SJCRH30 (cell line): ENCODE measurements around the gene HRAS. TPM values are rescaled to one million over a fixed set of nuclear protein-coding genes. Genes with fewer than 3 reads are reported as not detected.

Experiments
- DNase-seq, 2 experiments: peaks; one replicate each; pipeline ENCODE4 v3.0.0-alpha.2; 2015 to 2020
- H3K27ac ChIP-seq: fragments of 250-450 bp; sonication (Bioruptor Pico); 2 replicates; pipeline ENCODE4 v1.5.1; 2020; ENCODE audit warnings: mild to moderate bottlenecking, moderate library complexity
- H3K27me3 ChIP-seq: fragments of 250-450 bp; sonication (Bioruptor Pico); 2 replicates; pipeline ENCODE4 v1.5.1; 2020; ENCODE audit warnings: mild to moderate bottlenecking, moderate library complexity
- H3K36me3 ChIP-seq: fragments of 250-450 bp; sonication (Bioruptor Pico); 2 replicates; pipeline ENCODE4 v1.5.1; 2020; ENCODE audit warnings: mild to moderate bottlenecking, moderate library complexity
- H3K4me1 ChIP-seq: fragments of 250-450 bp; sonication (Bioruptor Pico); 2 replicates; pipeline ENCODE4 v1.5.1; 2020; ENCODE audit warnings: mild to moderate bottlenecking, moderate library complexity
- H3K4me3 ChIP-seq: fragments of 250-450 bp; sonication (Bioruptor Pico); 2 replicates; pipeline ENCODE4 v1.5.1; 2020; ENCODE audit warnings: mild to moderate bottlenecking, moderate library complexity
- H3K9me3 ChIP-seq: fragments of 250-450 bp; sonication (Bioruptor Pico); replicated peaks from 2 replicates; pipeline ENCODE4 v1.5.1; 2020; ENCODE audit warnings: mild to moderate bottlenecking, moderate library complexity
- total RNA-seq: library from RNA; depleted of rRNA; stranded (reverse); fragments of >200 nt; shearing (Covaris generic); gene quantifications from 2 replicates; pipeline ENCODE4 v1.2.3, GENCODE V29; 2014

HRAS gene
- total RNA-seq, 1 experiment from 2014 or later, result 75.7 TPM

GRCh38 chr11:504053-504993, 31.1 kb downstream of the HRAS start:
- Histone ChIP-seq H3K4me3 (no peak overlapping the region), H3K36me3 (peaks cover 28% of the 10 kb centered on the region), H3K27ac (no peak overlapping the region), H3K9me3 (no peaks in the 10 kb centered on the region), H3K27me3 (no peaks in the 10 kb centered on the region), H3K4me1 (0 out of 2 replicates have a peak, but pooled peaks cover 3% of the 10 kb centered on the region)
- DNase-seq, result no peak

DNA sequence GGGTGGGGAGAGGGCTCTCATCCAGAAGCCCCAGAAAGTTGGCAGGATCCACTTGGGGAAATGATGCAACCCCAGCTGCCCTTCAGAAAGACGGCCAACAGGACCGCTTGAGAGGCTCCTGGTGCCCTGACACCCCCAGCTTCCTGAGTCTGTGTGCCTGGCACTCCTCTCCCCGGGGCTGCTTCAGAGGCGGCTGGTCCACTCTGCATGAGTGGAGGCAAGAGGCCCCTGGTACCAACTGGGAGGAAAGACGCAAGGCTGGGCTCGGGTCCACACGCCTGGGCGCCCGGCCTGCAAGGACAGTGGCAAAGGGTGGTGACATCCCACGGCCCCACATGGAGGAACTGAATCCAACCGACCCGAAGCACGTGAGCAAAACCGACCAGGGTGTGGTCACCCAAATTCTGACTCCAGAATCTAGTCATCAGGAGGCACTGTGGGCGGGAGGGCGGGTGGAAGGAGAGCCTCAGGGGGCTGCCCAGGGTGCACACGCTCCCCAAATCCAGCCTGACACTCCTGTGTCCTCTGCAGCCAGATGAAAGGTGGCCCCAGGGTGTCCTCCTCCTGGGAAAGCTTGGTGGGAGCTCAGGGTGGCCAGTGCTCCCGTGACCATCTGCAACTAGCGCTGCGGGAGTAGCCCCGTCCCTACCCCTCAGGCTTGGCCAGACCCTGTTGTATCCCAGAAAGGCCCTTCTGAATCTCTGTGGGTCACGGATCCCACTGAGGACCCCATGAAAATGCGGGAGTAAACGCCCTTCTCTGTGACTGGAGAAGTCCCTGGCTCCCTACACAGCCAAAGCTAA, 32.0 kb downstream of the HRAS start:
- 0 out of 2 replicates have a peak, but pooled peaks cover 3% of the 10 kb centered on the region for H3K4me1 ChIP-seq
- DNase-seq, result no peak
- no peak overlapping the region for H3K4me3 ChIP-seq
- H3K36me3 ChIP-seq, result peaks cover 34% of the 10 kb centered on the region
- H3K27me3 ChIP-seq, result no peaks in the 10 kb centered on the region
- H3K27ac ChIP-seq, result no peak overlapping the region
- H3K9me3 ChIP-seq, result no peaks in the 10 kb centered on the region

GRCh38 chr11:502288-503178, 32.8 kb downstream of the HRAS start:
- Histone ChIP-seq H3K4me1 (0 out of 2 replicates have a peak, but pooled peaks cover 3% of the 10 kb centered on the region), H3K27ac (no peak overlapping the region), H3K9me3 (no peaks in the 10 kb centered on the region; the same call in 1 of the 2 replicates), H3K27me3 (no peaks in the 10 kb centered on the region), H3K36me3 (peaks cover 42% of the 10 kb centered on the region), H3K4me3 (no peak overlapping the region)
- no peak for DNase-seq

DNA sequence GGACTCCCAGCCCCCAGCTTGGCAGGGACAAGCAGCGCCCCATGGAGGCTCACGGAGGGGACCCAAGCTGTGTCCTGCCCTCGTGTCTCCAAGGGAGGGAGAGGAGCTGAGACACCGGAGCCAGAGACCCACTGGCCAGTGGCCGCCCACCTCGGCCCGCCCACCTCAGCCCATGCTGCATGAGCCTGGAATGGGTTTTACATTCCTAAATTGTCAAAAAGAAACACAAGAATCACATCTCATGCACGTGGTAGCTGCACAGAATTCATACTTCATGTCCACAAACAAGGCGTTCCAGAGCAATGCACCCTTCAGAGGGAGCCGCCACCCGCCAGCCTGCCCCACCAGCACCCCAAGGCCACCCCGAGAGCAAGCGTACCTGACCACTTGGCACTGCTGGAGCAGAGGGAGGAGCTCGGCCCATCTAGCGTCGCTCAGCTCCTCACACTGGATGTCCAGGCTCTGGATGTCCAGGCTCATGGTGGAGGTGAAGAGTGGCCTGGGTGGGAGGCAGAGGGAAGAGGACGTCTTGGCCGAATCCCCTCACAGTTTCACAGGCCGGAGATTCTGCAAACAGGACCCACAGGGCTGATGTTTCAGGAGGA, 33.6 kb downstream of the HRAS start:
- DNase-seq, result no peak
- H3K27me3 ChIP-seq, result no peaks in the 10 kb centered on the region
- no peaks in the 10 kb centered on the region; the same call in 1 of the 2 replicates for H3K9me3 ChIP-seq
- no peak overlapping the region for H3K27ac ChIP-seq
- 0 out of 2 replicates have a peak, but pooled peaks cover 3% of the 10 kb centered on the region for H3K4me1 ChIP-seq
- H3K36me3 ChIP-seq, result peaks cover 48% of the 10 kb centered on the region
- no peak overlapping the region for H3K4me3 ChIP-seq

DNA sequence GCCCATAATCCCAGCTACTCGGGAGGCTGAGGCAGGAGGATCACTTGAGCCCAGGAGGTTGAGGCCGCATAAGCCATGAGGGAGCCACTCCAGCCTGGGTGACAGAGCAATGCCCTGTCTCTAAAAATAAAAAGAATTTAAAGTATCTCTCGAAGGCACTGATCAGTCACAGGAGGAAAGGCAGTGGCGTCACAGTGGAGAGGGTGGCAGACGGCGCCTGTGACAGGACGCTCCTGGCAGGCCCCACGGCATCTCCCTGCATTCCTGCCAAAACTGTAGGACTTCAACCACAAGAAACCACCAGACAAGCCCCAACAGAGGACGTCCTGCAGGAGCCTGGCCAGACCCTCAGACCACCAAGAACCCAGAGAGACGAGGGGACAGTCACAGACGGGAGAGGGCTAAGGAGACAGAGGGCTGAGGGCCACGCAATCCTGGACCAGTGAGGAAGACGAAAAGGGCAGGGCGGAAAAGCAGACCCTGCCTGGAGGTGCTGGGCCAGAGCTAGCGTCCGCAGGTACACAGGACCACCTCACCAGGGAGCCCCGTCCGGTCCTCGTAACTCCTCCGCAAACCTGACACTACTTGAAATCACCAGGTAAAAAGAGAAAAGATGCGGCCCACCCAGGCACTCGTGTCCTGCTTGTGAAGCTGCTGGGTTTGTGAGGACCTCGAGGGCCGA, 34.2 kb downstream of the HRAS start:
- Histone ChIP-seq H3K4me3 (no peak overlapping the region), H3K27me3 (no peaks in the 10 kb centered on the region), H3K27ac (no peak overlapping the region), H3K4me1 (0 out of 2 replicates have a peak, but pooled peaks cover 3% of the 10 kb centered on the region), H3K9me3 (no peaks in the 10 kb centered on the region; the same call in 1 of the 2 replicates), H3K36me3 (peaks cover 54% of the 10 kb centered on the region)
- DNase-seq, result no peak

DNA sequence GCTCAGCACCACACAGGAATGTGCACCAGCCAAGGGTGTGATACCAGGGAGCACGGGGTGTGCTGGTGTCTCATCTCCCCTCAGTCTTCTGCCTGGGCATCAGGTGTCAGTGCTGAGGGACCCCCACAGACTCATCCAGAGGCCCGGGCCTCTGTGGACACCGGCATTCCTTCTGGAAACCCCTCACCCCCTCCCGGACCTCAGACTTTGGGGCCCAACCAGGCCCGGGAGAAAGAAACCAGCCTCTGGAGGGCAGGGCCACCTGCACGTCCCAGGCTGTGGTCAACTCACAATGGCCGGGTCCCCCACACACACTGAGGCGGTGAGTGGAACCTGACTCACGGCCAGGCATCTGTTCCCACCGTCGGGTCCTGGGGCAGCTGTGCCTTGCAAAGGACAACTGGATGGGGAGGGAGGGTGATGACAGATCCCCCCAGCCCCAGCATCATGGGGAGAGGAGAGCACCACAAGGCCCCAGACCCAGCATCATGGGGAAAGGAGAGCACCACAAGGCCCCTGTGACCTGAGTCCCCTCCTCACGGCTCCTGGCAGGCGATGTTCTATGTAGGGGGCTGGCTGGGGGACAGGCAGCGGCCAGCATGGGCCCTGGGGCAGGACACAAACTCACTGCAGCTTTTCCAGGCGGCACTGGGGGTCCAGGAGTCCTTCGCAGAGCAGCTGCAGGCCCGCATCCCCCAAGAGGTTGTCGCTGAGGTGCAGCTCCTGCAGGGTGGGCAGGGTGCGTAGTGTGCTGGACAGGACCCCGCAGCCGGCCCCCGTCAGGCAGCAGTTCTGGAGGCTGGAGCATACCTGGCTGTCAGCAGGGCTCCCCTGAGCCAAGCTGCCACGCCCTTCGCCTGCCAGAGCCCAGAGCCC, 35.9 kb downstream of the HRAS start:
- Histone ChIP-seq H3K27me3 (no peaks in the 10 kb centered on the region), H3K4me1 (no peaks in the 10 kb centered on the region), H3K27ac (no peak overlapping the region), H3K4me3 (no peak overlapping the region), H3K9me3 (no peaks in the 10 kb centered on the region; the same call in 1 of the 2 replicates), H3K36me3 (peaks cover 59% of the 10 kb centered on the region)
- no peak for DNase-seq

DNA sequence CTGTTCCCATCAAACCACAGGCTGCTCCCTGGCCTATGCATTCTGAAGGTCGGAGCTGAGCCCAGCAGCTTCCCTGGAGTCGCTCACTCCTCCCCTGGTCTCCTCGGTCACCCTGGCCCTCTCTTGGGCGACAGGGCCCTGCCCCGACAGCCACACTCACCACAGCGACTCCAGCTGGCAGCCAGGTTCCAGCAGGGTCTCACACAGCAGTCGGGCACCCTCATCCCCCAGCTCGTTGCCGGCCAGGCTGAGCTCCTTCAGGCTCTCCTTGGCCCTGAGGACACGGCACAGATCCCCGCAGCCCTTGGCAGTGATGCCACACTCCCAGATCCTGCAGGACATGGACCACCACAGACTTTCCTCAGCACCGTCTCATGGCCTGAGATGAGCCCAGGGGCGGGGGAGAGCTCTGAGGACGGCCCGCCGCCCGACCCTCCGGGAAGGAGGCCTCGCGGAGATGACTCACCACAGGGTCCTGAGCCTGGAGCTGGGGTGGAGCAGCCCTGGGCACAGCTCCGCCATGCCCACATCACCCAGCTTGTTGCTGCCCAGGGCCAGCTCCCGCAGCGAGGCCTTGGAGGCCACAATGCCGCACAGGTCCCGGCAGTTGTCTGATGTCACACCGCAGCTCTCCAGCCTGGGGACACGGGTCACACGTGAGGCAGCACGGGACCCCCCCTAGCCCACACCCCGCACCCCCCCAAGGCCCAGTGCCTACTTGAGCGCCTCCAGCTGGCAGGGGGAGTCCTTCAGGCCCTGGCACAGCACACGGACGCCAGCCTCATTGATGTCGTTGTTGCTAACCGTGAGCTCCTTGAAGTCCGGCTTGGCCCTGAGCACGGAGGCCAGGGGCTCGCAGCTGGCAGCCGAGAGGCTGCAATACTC, 36.8 kb downstream of the HRAS start:
- Histone ChIP-seq H3K4me3 (no peak overlapping the region), H3K27me3 (no peaks in the 10 kb centered on the region), H3K9me3 (no peaks in the 10 kb centered on the region; the same call in 1 of the 2 replicates), H3K36me3 (peaks cover 63% of the 10 kb centered on the region), H3K27ac (no peak overlapping the region), H3K4me1 (no peaks in the 10 kb centered on the region)
- DNase-seq, result no peak

- Histone ChIP-seq H3K27me3 (no peaks in the 10 kb centered on the region), H3K36me3 (peaks cover 64% of the 10 kb centered on the region), H3K4me3 (no peak overlapping the region), H3K9me3 (no peaks in the 10 kb centered on the region; the same call in 1 of the 2 replicates), H3K4me1 (no peaks in the 10 kb centered on the region), H3K27ac (no peak overlapping the region)
- no peak for DNase-seq
Observed at GRCh38 chr11:497565-498296, 37.6 kb downstream of the HRAS start.

- no peaks in the 10 kb centered on the region for H3K4me1 ChIP-seq
- H3K9me3 ChIP-seq, result no peaks in the 10 kb centered on the region; the same call in 1 of the 2 replicates
- H3K27ac ChIP-seq, result no peak overlapping the region
- peaks cover 64% of the 10 kb centered on the region for H3K36me3 ChIP-seq
- no peaks in the 10 kb centered on the region for H3K27me3 ChIP-seq
- DNase-seq, result no peak
- H3K4me3 ChIP-seq, result no peak overlapping the region
Observed at GRCh38 chr11:496834-497564, 38.4 kb downstream of the HRAS start.

DNA sequence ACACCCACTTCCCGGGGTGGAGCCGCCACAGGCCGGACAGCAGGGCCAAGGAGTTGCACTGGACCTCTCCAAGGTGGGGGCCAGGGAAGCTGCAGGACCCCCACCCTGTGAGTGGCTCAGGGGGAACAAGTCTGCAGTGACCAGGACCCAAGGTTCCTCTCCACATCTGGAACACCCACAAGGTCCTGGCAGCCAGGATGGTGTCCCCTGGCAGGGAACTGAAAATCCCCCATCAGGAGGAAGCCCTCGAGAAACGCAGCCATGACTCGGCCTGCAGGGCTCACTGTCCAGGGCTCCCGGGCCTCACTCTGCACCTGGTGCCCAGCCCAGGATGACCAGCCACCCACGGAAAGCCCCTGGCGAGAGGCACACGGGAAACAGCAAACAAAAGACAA, 39.8 kb downstream of the HRAS start:
- DNase-seq, result no peak
- Histone ChIP-seq H3K9me3 (no peaks in the 10 kb centered on the region; the same call in 1 of the 2 replicates), H3K36me3 (peaks cover 52% of the 10 kb centered on the region), H3K27me3 (no peaks in the 10 kb centered on the region), H3K4me1 (no peaks in the 10 kb centered on the region), H3K4me3 (no peak overlapping the region), H3K27ac (no peak overlapping the region)
